ENCODE measurements around the gene BBOX1. TPM values are rescaled to one million over a fixed set of nuclear protein-coding genes. Genes with fewer than 3 reads are reported as not detected.

The BBOX1 gene
- total RNA-seq, 1 experiment from 2014 or later: not detected

DNA sequence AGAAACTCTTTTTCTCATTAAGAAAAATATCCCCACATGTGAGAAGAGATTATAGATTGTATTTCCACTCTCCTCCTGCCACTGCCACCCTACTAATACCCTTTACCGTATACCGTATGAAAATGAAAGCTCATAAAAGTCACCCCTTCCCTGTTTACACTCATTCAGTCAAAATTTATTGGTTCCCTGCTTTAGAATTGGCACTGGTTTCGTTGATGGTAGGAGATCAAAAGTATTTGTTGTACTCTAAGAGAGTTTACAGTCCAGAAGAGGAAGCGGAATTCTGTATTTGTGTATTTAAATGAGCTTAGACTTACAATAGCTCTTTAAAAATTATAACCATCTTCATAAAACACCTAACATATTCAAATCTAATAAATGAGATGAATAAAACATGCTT is 68.2 kb downstream of the BBOX1 start:
- DNase-seq (ENCODE audit: low read depth, low spot score) (no peak), ATAC-seq (no peak)
- no peak overlapping the region for H2AFZ ChIP-seq (ENCODE audit: low read depth, low read length, poor library complexity, severe bottlenecking)
- no peaks in the 10 kb centered on the region for H3K36me3 ChIP-seq (ENCODE audit: control insufficient read depth in 1 of 2, insufficient read depth in 2 of 2, low read length in 2 of 2)
- H3K27me3 ChIP-seq (ENCODE audit: insufficient read depth, low read length): no peaks in the 10 kb centered on the region
- ChIA-PET POLR2A (no interaction called here), CTCF (no interaction called here), RAD21 (ENCODE audit: low non-redundant PET in 1 of 2, low total read pairs in 2 of 2, uncharacterized antibody in 2 of 2, unreplicated experiment in 2 of 2) (no interaction called here)
- no peaks in the 10 kb centered on the region for H3K9me3 ChIP-seq (ENCODE audit: control insufficient read depth in 1 of 2, insufficient read depth in 1 of 2, low read depth in 1 of 2, low read length in 2 of 2)
- H4K20me1 ChIP-seq (ENCODE audit: insufficient read depth): no peaks in the 10 kb centered on the region
- H3K79me2 ChIP-seq (ENCODE audit: insufficient read depth, low read length): no peaks in the 10 kb centered on the region
- no peak overlapping the region for H3K4me3 ChIP-seq (replicated peaks in 1 of 2; ENCODE audit: low read depth in 1 of 2, low read length in 2 of 2)
- H3K4me1 ChIP-seq (ENCODE audit: control insufficient read depth in 1 of 2, insufficient read depth in 2 of 2, low read length in 2 of 2): no peaks in the 10 kb centered on the region
- no peak overlapping the region for H3K9ac ChIP-seq (ENCODE audit: low read length)
- no TSS peak for BruUV-seq (replicated peaks)
- intact Hi-C loops (cut with micrococcal nuclease): no loop called here
- TF ChIP-seq JUND (IDR thresholded peaks at IDR 0.05) (no peak), EGR1 (IDR thresholded peaks at IDR 0.05; ENCODE audit: low read depth) (no peak), EZH2phosphoT487 (IDR thresholded peaks at IDR 0.05; ENCODE audit: borderline replicate concordance) (no peak), SP1 (IDR thresholded peaks at IDR 0.05; ENCODE audit: low read depth) (no peak), FOSL1 (IDR thresholded peaks at IDR 0.05; ENCODE audit: low read depth) (no peak)
- TF ChIP-seq, protein P1, sequence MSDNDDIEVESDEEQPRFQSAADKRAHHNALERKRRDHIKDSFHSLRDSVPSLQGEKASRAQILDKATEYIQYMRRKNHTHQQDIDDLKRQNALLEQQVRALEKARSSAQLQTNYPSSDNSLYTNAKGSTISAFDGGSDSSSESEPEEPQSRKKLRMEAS (IDR thresholded peaks at IDR 0.05): no peak
- TF ChIP-seq, protein P2, sequence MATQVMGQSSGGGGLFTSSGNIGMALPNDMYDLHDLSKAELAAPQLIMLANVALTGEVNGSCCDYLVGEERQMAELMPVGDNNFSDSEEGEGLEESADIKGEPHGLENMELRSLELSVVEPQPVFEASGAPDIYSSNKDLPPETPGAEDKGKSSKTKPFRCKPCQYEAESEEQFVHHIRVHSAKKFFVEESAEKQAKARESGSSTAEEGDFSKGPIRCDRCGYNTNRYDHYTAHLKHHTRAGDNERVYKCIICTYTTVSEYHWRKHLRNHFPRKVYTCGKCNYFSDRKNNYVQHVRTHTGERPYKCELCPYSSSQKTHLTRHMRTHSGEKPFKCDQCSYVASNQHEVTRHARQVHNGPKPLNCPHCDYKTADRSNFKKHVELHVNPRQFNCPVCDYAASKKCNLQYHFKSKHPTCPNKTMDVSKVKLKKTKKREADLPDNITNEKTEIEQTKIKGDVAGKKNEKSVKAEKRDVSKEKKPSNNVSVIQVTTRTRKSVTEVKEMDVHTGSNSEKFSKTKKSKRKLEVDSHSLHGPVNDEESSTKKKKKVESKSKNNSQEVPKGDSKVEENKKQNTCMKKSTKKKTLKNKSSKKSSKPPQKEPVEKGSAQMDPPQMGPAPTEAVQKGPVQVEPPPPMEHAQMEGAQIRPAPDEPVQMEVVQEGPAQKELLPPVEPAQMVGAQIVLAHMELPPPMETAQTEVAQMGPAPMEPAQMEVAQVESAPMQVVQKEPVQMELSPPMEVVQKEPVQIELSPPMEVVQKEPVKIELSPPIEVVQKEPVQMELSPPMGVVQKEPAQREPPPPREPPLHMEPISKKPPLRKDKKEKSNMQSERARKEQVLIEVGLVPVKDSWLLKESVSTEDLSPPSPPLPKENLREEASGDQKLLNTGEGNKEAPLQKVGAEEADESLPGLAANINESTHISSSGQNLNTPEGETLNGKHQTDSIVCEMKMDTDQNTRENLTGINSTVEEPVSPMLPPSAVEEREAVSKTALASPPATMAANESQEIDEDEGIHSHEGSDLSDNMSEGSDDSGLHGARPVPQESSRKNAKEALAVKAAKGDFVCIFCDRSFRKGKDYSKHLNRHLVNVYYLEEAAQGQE (IDR thresholded peaks at IDR 0.05; ENCODE audit: low read depth): no peak
- H3K27ac ChIP-seq (ENCODE audit: low read depth, low read length): no peak overlapping the region
- no peaks in the 10 kb centered on the region for H3K9me2 ChIP-seq (ENCODE audit: insufficient read depth)
- no peak overlapping the region for H3K4me2 ChIP-seq (ENCODE audit: low read length)

DNA sequence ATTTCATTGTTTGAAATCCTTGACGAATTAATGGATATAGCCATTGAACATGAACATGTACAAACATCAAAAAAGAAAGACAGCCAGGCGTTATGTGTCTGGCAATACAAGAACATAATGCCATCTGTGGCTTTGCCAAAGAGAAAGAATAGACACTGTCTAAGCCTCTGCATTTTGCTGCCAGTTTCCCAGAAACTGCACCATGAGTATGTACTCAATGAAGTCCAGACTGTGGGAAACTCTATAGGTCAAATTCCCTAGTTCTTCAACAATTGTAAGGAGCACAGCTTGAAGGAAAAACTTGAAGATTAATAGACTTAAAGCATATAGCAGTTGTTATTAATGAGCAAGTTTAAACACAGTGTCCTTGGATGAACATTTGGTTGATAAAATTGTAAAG is 71.3 kb downstream of the BBOX1 start:
- no peak for ATAC-seq
- Histone ChIP-seq H3K4me2 (ENCODE audit: low read length) (no peak overlapping the region), H3K9ac (ENCODE audit: low read length) (no peak overlapping the region), H3K79me2 (ENCODE audit: insufficient read depth, low read length) (no peaks in the 10 kb centered on the region), H3K9me2 (ENCODE audit: insufficient read depth) (no peaks in the 10 kb centered on the region), H3K4me3 (replicated peaks in 1 of 2; ENCODE audit: low read depth in 1 of 2, low read length in 2 of 2) (no peak overlapping the region), H3K36me3 (ENCODE audit: control insufficient read depth in 1 of 2, insufficient read depth in 2 of 2, low read length in 2 of 2) (no peaks in the 10 kb centered on the region), H2AFZ (ENCODE audit: low read depth, low read length, poor library complexity, severe bottlenecking) (no peak overlapping the region), H4K20me1 (ENCODE audit: insufficient read depth) (no peaks in the 10 kb centered on the region), H3K27ac (ENCODE audit: low read depth, low read length) (no peak overlapping the region), H3K9me3 (ENCODE audit: control insufficient read depth in 1 of 2, insufficient read depth in 1 of 2, low read depth in 1 of 2, low read length in 2 of 2) (no peaks in the 10 kb centered on the region), H3K27me3 (ENCODE audit: insufficient read depth, low read length) (no peaks in the 10 kb centered on the region), H3K4me1 (ENCODE audit: control insufficient read depth in 1 of 2, insufficient read depth in 2 of 2, low read length in 2 of 2) (no peaks in the 10 kb centered on the region)
- POLR2A ChIA-PET: no interaction called here
- CTCF ChIA-PET: no interaction called here
- TF ChIP-seq EGR1 (IDR thresholded peaks at IDR 0.05; ENCODE audit: low read depth) (no peak), EZH2phosphoT487 (IDR thresholded peaks at IDR 0.05; ENCODE audit: borderline replicate concordance) (no peak)
- intact Hi-C loops (cut with micrococcal nuclease): no loop called here
- BruUV-seq (replicated peaks): no TSS peak
- RAD21 ChIA-PET (ENCODE audit: low non-redundant PET in 1 of 2, low total read pairs in 2 of 2, uncharacterized antibody in 2 of 2, unreplicated experiment in 2 of 2): no interaction called here
- DNase-seq (ENCODE audit: low read depth, low spot score): no peak

Data from HCT116 (cell line).